ENCODE data around the gene TMEM94. TPM values are rescaled to one million over a fixed set of nuclear protein-coding genes. Genes with fewer than 3 reads are reported as not detected.
A peak's percentile ranks its signal among the peaks of the same experiment; 100 is the strongest.

Gene TMEM94
- total and polyA plus RNA-seq, 9 of the 15 experiments (the other 6 are each of a cell fraction or from before 2014, with no cell fraction given), result 0.35 to 48.1 (median 14.4) TPM

DNA sequence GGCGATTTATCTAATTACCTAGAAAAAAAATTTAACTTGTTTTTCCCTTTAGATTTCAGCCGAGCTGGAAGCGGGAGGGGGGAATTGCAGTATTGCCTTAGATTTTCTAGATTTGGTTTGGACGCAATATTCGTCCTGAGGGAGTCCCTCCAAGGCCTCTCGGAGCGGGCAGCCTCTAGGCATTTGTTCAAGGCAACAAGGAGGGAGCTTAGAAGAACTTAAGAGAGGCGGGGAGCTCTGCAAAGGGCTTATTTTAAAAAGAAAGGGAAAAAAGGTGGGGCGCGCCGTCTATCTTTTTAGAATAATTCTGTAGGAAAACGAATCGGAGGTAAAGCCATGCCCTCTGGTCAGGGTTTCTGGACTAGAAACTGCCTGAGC is 407 bp upstream of the TMEM94 start (continued):
- TF ChIP-seq, protein P1, sequence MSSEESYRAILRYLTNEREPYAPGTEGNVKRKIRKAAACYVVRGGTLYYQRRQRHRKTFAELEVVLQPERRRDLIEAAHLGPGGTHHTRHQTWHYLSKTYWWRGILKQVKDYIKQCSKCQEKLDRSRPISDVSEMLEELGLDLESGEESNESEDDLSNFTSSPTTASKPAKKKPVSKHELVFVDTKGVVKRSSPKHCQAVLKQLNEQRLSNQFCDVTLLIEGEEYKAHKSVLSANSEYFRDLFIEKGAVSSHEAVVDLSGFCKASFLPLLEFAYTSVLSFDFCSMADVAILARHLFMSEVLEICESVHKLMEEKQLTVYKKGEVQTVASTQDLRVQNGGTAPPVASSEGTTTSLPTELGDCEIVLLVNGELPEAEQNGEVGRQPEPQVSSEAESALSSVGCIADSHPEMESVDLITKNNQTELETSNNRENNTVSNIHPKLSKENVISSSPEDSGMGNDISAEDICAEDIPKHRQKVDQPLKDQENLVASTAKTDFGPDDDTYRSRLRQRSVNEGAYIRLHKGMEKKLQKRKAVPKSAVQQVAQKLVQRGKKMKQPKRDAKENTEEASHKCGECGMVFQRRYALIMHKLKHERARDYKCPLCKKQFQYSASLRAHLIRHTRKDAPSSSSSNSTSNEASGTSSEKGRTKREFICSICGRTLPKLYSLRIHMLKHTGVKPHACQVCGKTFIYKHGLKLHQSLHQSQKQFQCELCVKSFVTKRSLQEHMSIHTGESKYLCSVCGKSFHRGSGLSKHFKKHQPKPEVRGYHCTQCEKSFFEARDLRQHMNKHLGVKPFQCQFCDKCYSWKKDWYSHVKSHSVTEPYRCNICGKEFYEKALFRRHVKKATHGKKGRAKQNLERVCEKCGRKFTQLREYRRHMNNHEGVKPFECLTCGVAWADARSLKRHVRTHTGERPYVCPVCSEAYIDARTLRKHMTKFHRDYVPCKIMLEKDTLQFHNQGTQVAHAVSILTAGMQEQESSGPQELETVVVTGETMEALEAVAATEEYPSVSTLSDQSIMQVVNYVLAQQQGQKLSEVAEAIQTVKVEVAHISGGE (CRISPR knock-in tag; IDR thresholded peaks at IDR 0.05), result 0 out of 6 replicates have a peak, but pooled peaks of 1 of the 3 experiments have one; percentile 4

DNA sequence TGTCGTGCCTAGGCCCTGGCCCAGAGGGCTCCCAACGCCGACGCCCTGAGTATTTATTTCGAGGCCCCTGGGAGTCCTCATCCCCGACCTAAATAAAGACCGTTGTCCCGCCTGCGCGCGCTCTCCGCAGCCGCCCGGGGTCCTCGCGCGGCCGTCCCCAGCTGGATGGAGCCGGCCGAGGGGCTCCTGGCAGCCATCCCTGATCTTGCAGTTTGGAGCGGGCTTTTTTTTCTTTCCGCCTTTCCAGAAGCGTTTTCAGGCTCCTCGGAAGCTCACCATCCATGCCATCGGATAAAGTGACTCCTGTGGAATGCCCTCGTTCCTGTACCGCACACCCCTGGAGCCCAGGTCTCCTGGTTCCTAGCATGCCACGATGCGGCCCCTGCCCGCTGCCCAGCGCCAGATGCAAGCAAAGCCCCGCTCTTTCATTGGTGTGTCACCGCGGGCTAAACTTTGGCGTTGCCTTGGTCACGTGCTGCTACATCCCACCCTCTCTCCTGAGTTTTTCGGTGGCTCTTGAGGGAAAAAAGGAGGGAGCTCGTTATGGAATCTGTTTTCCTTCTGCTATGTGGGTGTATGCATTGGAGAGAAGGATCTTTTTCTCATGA is 716 bp downstream of the TMEM94 start:
- CTCF ChIA-PET (ENCODE audit: low intra/inter-chr PET ratio), result no interaction called here
- TF ChIP-seq ZNF274 (IDR thresholded peaks at IDR 0.05; ENCODE audit: borderline replicate concordance, low read depth, low read length) (no peak), STAT5B (CRISPR knock-in tag; IDR thresholded peaks at IDR 0.05) (no peak)
- TF ChIP-seq, protein P2, sequence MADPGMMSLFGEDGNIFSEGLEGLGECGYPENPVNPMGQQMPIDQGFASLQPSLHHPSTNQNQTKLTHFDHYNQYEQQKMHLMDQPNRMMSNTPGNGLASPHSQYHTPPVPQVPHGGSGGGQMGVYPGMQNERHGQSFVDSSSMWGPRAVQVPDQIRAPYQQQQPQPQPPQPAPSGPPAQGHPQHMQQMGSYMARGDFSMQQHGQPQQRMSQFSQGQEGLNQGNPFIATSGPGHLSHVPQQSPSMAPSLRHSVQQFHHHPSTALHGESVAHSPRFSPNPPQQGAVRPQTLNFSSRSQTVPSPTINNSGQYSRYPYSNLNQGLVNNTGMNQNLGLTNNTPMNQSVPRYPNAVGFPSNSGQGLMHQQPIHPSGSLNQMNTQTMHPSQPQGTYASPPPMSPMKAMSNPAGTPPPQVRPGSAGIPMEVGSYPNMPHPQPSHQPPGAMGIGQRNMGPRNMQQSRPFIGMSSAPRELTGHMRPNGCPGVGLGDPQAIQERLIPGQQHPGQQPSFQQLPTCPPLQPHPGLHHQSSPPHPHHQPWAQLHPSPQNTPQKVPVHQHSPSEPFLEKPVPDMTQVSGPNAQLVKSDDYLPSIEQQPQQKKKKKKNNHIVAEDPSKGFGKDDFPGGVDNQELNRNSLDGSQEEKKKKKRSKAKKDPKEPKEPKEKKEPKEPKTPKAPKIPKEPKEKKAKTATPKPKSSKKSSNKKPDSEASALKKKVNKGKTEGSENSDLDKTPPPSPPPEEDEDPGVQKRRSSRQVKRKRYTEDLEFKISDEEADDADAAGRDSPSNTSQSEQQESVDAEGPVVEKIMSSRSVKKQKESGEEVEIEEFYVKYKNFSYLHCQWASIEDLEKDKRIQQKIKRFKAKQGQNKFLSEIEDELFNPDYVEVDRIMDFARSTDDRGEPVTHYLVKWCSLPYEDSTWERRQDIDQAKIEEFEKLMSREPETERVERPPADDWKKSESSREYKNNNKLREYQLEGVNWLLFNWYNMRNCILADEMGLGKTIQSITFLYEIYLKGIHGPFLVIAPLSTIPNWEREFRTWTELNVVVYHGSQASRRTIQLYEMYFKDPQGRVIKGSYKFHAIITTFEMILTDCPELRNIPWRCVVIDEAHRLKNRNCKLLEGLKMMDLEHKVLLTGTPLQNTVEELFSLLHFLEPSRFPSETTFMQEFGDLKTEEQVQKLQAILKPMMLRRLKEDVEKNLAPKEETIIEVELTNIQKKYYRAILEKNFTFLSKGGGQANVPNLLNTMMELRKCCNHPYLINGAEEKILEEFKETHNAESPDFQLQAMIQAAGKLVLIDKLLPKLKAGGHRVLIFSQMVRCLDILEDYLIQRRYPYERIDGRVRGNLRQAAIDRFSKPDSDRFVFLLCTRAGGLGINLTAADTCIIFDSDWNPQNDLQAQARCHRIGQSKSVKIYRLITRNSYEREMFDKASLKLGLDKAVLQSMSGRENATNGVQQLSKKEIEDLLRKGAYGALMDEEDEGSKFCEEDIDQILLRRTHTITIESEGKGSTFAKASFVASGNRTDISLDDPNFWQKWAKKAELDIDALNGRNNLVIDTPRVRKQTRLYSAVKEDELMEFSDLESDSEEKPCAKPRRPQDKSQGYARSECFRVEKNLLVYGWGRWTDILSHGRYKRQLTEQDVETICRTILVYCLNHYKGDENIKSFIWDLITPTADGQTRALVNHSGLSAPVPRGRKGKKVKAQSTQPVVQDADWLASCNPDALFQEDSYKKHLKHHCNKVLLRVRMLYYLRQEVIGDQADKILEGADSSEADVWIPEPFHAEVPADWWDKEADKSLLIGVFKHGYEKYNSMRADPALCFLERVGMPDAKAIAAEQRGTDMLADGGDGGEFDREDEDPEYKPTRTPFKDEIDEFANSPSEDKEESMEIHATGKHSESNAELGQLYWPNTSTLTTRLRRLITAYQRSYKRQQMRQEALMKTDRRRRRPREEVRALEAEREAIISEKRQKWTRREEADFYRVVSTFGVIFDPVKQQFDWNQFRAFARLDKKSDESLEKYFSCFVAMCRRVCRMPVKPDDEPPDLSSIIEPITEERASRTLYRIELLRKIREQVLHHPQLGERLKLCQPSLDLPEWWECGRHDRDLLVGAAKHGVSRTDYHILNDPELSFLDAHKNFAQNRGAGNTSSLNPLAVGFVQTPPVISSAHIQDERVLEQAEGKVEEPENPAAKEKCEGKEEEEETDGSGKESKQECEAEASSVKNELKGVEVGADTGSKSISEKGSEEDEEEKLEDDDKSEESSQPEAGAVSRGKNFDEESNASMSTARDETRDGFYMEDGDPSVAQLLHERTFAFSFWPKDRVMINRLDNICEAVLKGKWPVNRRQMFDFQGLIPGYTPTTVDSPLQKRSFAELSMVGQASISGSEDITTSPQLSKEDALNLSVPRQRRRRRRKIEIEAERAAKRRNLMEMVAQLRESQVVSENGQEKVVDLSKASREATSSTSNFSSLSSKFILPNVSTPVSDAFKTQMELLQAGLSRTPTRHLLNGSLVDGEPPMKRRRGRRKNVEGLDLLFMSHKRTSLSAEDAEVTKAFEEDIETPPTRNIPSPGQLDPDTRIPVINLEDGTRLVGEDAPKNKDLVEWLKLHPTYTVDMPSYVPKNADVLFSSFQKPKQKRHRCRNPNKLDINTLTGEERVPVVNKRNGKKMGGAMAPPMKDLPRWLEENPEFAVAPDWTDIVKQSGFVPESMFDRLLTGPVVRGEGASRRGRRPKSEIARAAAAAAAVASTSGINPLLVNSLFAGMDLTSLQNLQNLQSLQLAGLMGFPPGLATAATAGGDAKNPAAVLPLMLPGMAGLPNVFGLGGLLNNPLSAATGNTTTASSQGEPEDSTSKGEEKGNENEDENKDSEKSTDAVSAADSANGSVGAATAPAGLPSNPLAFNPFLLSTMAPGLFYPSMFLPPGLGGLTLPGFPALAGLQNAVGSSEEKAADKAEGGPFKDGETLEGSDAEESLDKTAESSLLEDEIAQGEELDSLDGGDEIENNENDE (IDR thresholded peaks at IDR 0.05; ENCODE audit: low read depth, low read length), result no peak

More for the DNA sequence above, 716 bp downstream of the TMEM94 start:
- in situ Hi-C loops (cut with MboI), result no loop called here
- Histone ChIP-seq H3K27me3 (ENCODE audit: control insufficient read depth in 2 of 2, insufficient read depth in 2 of 2, low read length in 2 of 2) (no peaks in the 10 kb centered on the region), H2AFZ (ENCODE audit: low read depth, low read length) (peak overlapping the region; percentile 83), H3K9ac (ENCODE audit: insufficient read depth in 1 of 2, low read depth in 2 of 2, low read length in 2 of 2) (peak overlapping the region; percentile 95), H3K4me3 (peak overlapping the region; percentile 90), H4K20me1 (replicated peaks; ENCODE audit: control insufficient read depth, insufficient read depth, low read length) (no peaks in the 10 kb centered on the region), H3K9me3 (replicated peaks; ENCODE audit: control insufficient read depth, insufficient read depth, low read depth, low read length) (no peaks in the 10 kb centered on the region), H3K4me1 (replicated peaks in 1 of 2; ENCODE audit: control insufficient read depth in 2 of 2, insufficient read depth in 2 of 2, low read length in 2 of 2) (peaks cover 16 to 21% of the 10 kb centered on the region in 2 experiments; a peak in 4 of 5 replicates), H3K27ac (ENCODE audit: extremely low read depth, low read depth, low read length) (peak overlapping the region; percentile 85), H3K9me1 (ENCODE audit: control insufficient read depth, insufficient read depth, low read length) (no peaks in the 10 kb centered on the region), H3K36me3 (ENCODE audit: control insufficient read depth, insufficient read depth, low read length) (no peaks in the 10 kb centered on the region), H3K79me2 (ENCODE audit: control insufficient read depth, insufficient read depth, low read length) (peaks cover 15% of the 10 kb centered on the region), H3K4me2 (ENCODE audit: insufficient read depth, low read length) (peak overlapping the region; percentile 90)
- no peak for FAIRE-seq
- peak in 3 of 4 experiments; percentile 33 to 60 (median 57) for DNase-seq (ENCODE audit: extremely low read depth in 1 of 4, low spot score in 3 of 4)
- peak; percentile 58 for ATAC-seq
- WGBS (ENCODE audit: insufficient coverage, low coverage, missing lambda C conversion rate), result 3% methylated on average over 38 of the region's 38 CpGs
- BruUV-seq (replicated peaks), result no TSS peak
- intact Hi-C loops (cut with micrococcal nuclease), result no loop called here
- POLR2A ChIA-PET, result interaction anchor here (0.6 to 2.6 kb wide), 7 partner anchors 8 to 196 kb away, joined by 3 to 8 read pairs (median 5); partner anchors contain the start of genes GGA3 and MRPS7
